SIG-M5 treated with dmso at 0.1 percent for 504 hours (cell line): ENCODE results near the gene FANCG.

ENCODE experiments used
- DNase-seq: peaks from one replicate; lab custom pipeline; 2025; ENCODE audit not compliant: unreplicated experiment; lab: John Stamatoyannopoulos, UW

Gene FANCG

GRCh38 chr9:35026671-35027070 lies 53.1 kb downstream of the FANCG start:
- DNase-seq, result no peak
